GM23338 (cell line): ENCODE results near the gene BACH1.

Experiments used
- CTCF ChIP-seq, 2 experiments: fragments of 200-600 bp in 1 of 2; sonication (generic) in 1 of 2; conservative IDR thresholded peaks; 2 replicates each; pipeline versions ENCODE4 v1.5.1 to v1.6.1; 2016 to 2017; ENCODE audit warnings: antibody characterized with exemption in 2 of 2, low read depth in 2 of 2, mild to moderate bottlenecking in 2 of 2, moderate library complexity in 1 of 2
- EZH2phosphoT487 ChIP-seq: fragments of 200-600 bp; sonication (generic); IDR thresholded peaks from one replicate; pipeline ENCODE4 v1.8.1; 2018; ENCODE audit warnings: antibody characterized with exemption; ENCODE audit not compliant: unreplicated experiment

GRCh38 chr21:29330797-29331196 lies 32.1 kb downstream of the BACH1 start:
- TF ChIP-seq EZH2phosphoT487 (no peak), CTCF (conservative IDR thresholded peaks at IDR 0.05; ENCODE audit: low read depth in 2 of 2) (no peak)
